ENCODE measurements around the gene FTSJ1. TPM values are rescaled to one million over a fixed set of nuclear protein-coding genes. Genes with fewer than 3 reads are reported as not detected.
A peak's percentile ranks its signal among the peaks of the same experiment; 100 is the strongest.

The FTSJ1 gene
- total and polyA plus RNA-seq, 8 donors = 14.8 to 35.5 (median 21.0) TPM

GRCh38 chrX:48511560-48511959, 35.6 kb downstream of the FTSJ1 start:
- peak in 1 of 6 donors; percentile 37 for DNase-seq
- FAIRE-seq = no peak
- no peaks in the 10 kb centered on the region for H3K9me3 ChIP-seq
- H3K4me1 ChIP-seq = no peaks in the 10 kb centered on the region
- no peak overlapping the region for H3K4me3 ChIP-seq
- 40 to 48% methylated on average over 4 of the region's 4 CpGs for WGBS, 2 donors
- TF ChIP-seq CTCF (IDR thresholded peaks at IDR 0.05) = peak in 1 of 4 donors; percentile 12
- peak in 2 of 4 donors; percentile 27 to 37 for ATAC-seq
- H3K36me3 ChIP-seq = no peaks in the 10 kb centered on the region
- intact Hi-C loops (cut with DNase I) = no loop called here
- H3K27ac ChIP-seq = no peak overlapping the region
- H3K27me3 ChIP-seq = no peaks in the 10 kb centered on the region

GRCh38 chrX:48512371-48512935, 36.5 kb downstream of the FTSJ1 start:
- WGBS, 2 donors = 81 to 89% methylated on average over 20 of the region's 20 CpGs

GRCh38 chrX:48513670-48514069, 37.7 kb downstream of the FTSJ1 start:
- DNase-seq = no peak
- H3K4me3 ChIP-seq = no peak overlapping the region

More at GRCh38 chrX:48512371-48512935, 36.5 kb downstream of the FTSJ1 start:
- no peak for TF ChIP-seq CTCF (IDR thresholded peaks at IDR 0.05)
- H3K9me3 ChIP-seq = no peaks in the 10 kb centered on the region
- FAIRE-seq = no peak
- intact Hi-C loops (cut with DNase I) = no loop called here
- no peaks in the 10 kb centered on the region for H3K36me3 ChIP-seq
- no peaks in the 10 kb centered on the region for H3K27me3 ChIP-seq
- no peaks in the 10 kb centered on the region for H3K4me1 ChIP-seq
- no peak overlapping the region for H3K4me3 ChIP-seq
- no peak for ATAC-seq
- no peak overlapping the region for H3K27ac ChIP-seq
- no peak for DNase-seq

GRCh38 chrX:48514126-48514806, 38.3 kb downstream of the FTSJ1 start:
- DNase-seq = no peak

More at GRCh38 chrX:48513670-48514069, 37.7 kb downstream of the FTSJ1 start:
- ATAC-seq (no peak), FAIRE-seq (no peak)
- no peak for TF ChIP-seq CTCF (IDR thresholded peaks at IDR 0.05)
- intact Hi-C loops (cut with DNase I) = no loop called here
- Histone ChIP-seq H3K9me3 (no peaks in the 10 kb centered on the region), H3K27me3 (no peaks in the 10 kb centered on the region), H3K36me3 (no peaks in the 10 kb centered on the region), H3K27ac (no peak overlapping the region), H3K4me1 (no peaks in the 10 kb centered on the region)
- 67 to 85% methylated on average over 4 of the region's 4 CpGs for WGBS, 2 donors

More at GRCh38 chrX:48514126-48514806, 38.3 kb downstream of the FTSJ1 start:
- Histone ChIP-seq H3K9me3 (no peaks in the 10 kb centered on the region), H3K36me3 (no peaks in the 10 kb centered on the region), H3K4me1 (no peaks in the 10 kb centered on the region), H3K27ac (no peak overlapping the region), H3K4me3 (no peak overlapping the region), H3K27me3 (no peaks in the 10 kb centered on the region)
- FAIRE-seq (no peak), ATAC-seq (no peak)
- TF ChIP-seq CTCF (IDR thresholded peaks at IDR 0.05) = no peak
- 70 to 88% methylated on average over 16 of the region's 16 CpGs for WGBS, 2 donors
- intact Hi-C loops (cut with DNase I) = no loop called here
